Sigmoid colon (tissue), 7 donors: ENCODE measurements around the gene PAK6. TPM values are rescaled to one million over a fixed set of nuclear protein-coding genes. Genes with fewer than 3 reads are reported as not detected.

Experiments
- DNase-seq: peaks from one replicate; pipeline ENCODE4 v3.0.0-alpha.2; 2019
- H3K27ac ChIP-seq, 4 donors: fragments of 200-600 bp; sonication (generic); one replicate each; pipeline ENCODE4 v1.5.1; 2016 to 2019; ENCODE audit warnings: mild to moderate bottlenecking in 1 of 4
- H3K27me3 ChIP-seq, 3 donors: fragments of 200-600 bp; sonication (generic); one replicate each; pipeline ENCODE4 v1.5.1; 2019; ENCODE audit warnings: mild to moderate bottlenecking in 1 of 3
- H3K36me3 ChIP-seq, 4 donors: fragments of 200-600 bp; sonication (generic); one replicate each; pipeline ENCODE4 v1.5.1; 2016 to 2019
- H3K4me1 ChIP-seq, 4 donors: fragments of 200-600 bp; sonication (generic); one replicate each; pipeline ENCODE4 v1.5.1; 2017 to 2019
- H3K4me3 ChIP-seq, 4 donors: fragments of 200-600 bp; sonication (generic); one replicate each; pipeline ENCODE4 v1.5.1; 2017 to 2019; ENCODE audit warnings: mild to moderate bottlenecking in 2 of 4, moderate library complexity in 1 of 4
- H3K9me3 ChIP-seq, 4 donors: fragments of 200-600 bp in 3 of 4; sonication (generic) in 3 of 4; one replicate each; pipeline versions ENCODE4 v1.5.1 to v1.6.1; 2013 to 2019
- EP300 ChIP-seq, 4 donors: sonication (generic); formaldehyde crosslinking; IDR thresholded peaks; one replicate each; pipeline ENCODE4 v1.6.1; 2017; ENCODE audit warnings: antibody characterized with exemption in 4 of 4
- POLR2A ChIP-seq, 2 donors: fragments of 450-650 bp; IDR thresholded peaks; one replicate each; pipeline ENCODE4 v1.6.1; 2016; ENCODE audit warnings: antibody characterized with exemption in 2 of 2, mild to moderate bottlenecking in 2 of 2, moderate library complexity in 2 of 2
- POLR2AphosphoS5 ChIP-seq, 4 donors: sonication (generic); formaldehyde crosslinking; IDR thresholded peaks; one replicate each; pipeline ENCODE4 v1.6.1; 2017; ENCODE audit warnings: antibody characterized with exemption in 4 of 4
- WGBS, 2 donors: extraction: QIAGEN DNeasy Blood & Tissue Kit; methylation state at CpG; one replicate each; pipeline ENCODE4 v1.1.7; 2013; 5-methylcytosine and 5-hydroxymethylcytosine counted together
- intact Hi-C: fragments of 100-400 bp; cut with DNase I; formaldehyde crosslinking; loops from one replicate; pipeline ENCODE4 v1.15.1; 2023
- polyA plus RNA-seq, 3 donors: library from polyadenylated mRNA; stranded (reverse); fragments of 200-250 nt; gene quantifications; one replicate each; pipeline ENCODE4 v1.2.3, GENCODE V29; 2013
- total RNA-seq, 4 donors: library from RNA; depleted of rRNA; stranded (reverse); fragments of >200 nt; gene quantifications; one replicate each; pipeline ENCODE4 v1.1.0, GENCODE V29; 2016
- TF ChIP-seq, protein P1 (sequence below), 4 experiments: fragments of 450-650 bp in 3 of 4; fragments of 200-600 bp in 1 of 4; IDR thresholded peaks; one replicate each; pipeline ENCODE4 v1.5.1; 2016 to 2019; ENCODE audit warnings: antibody characterized with exemption in 4 of 4, mild to moderate bottlenecking in 3 of 4, moderate library complexity in 2 of 4
- donor health status: healthy with polysubstance abuse.
- donor health status: Bipolar disorder and iron deficiency.
- donor health status: healthy.

Gene PAK6
- total and polyA plus RNA-seq, 7 donors = 0.33 to 3.0 (median 1.4) TPM

DNA sequence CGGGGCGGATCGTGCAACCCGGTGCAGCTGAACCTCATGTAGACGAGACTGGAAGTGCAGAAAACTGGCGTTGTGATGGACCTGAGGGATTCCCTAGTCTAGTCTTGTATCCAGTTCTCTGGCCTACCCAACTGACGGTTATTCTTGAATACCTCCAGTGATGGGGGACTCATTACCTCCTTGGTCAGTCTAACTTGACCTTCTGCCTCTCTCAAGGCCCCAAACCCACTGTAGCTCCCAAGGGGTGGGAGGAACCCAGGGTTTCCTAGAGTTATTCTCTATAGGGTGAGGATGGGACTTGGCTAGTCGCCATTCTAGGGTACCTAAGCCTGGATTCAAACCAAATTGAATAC is 11.4 kb downstream of the PAK6 start:
- Histone ChIP-seq H3K36me3 (no peaks in the 10 kb centered on the region), H3K4me3 (no peak overlapping the region), H3K9me3 (no peaks in the 10 kb centered on the region), H3K27ac (no peak overlapping the region), H3K27me3 (peaks cover 0 to 27% (median 0%) of the 10 kb centered on the region in 3 donors), H3K4me1 (peaks cover 0 to 18% (median 15%) of the 10 kb centered on the region in 4 donors)
- DNase-seq = no peak
- TF ChIP-seq POLR2A (IDR thresholded peaks at IDR 0.05) = no peak
- TF ChIP-seq POLR2AphosphoS5 (IDR thresholded peaks at IDR 0.05) = no peak
- TF ChIP-seq, protein P1, sequence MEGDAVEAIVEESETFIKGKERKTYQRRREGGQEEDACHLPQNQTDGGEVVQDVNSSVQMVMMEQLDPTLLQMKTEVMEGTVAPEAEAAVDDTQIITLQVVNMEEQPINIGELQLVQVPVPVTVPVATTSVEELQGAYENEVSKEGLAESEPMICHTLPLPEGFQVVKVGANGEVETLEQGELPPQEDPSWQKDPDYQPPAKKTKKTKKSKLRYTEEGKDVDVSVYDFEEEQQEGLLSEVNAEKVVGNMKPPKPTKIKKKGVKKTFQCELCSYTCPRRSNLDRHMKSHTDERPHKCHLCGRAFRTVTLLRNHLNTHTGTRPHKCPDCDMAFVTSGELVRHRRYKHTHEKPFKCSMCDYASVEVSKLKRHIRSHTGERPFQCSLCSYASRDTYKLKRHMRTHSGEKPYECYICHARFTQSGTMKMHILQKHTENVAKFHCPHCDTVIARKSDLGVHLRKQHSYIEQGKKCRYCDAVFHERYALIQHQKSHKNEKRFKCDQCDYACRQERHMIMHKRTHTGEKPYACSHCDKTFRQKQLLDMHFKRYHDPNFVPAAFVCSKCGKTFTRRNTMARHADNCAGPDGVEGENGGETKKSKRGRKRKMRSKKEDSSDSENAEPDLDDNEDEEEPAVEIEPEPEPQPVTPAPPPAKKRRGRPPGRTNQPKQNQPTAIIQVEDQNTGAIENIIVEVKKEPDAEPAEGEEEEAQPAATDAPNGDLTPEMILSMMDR (IDR thresholded peaks at IDR 0.05) = no peak
- TF ChIP-seq EP300 (IDR thresholded peaks at IDR 0.05) = no peak
- 93 to 94% methylated on average over 8 of the region's 8 CpGs for WGBS, 2 donors
- intact Hi-C loops = no loop called here

DNA sequence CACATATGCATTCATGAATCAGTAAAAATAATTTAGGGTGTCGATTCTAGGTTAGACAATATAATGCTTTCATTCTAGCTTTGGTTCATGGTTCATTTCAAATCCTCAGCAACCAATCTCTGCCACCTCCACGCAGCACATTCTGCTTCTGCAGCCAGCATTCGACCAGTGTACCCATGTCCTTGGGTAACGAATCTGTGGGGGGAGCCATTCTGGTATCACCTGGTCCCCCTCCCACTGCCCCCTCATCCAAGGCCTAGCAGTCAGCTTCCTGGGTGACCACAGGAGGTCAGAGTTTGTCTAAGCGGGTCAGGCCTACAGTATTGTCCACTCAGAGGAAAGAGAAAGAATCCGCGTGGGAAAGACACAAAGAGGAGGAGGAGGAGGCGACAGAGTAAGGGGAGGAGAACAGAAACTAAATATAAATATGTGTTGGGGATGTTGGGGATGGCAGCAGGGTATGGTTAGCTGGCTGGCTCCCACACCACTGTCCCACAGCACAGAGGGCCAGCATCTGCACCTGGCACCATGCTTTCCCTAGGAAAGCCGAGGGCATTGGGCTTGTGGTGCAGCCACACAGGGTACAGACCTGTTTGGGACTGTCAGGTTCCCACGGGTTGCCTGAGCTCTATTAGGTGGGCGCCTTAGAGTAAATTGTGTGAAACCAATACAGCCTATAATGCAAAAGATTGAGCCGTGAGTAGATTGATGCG is 12.1 kb downstream of the PAK6 start:
- Histone ChIP-seq H3K9me3 (no peaks in the 10 kb centered on the region), H3K36me3 (no peaks in the 10 kb centered on the region), H3K27me3 (peaks cover 0 to 28% (median 0%) of the 10 kb centered on the region in 3 donors), H3K27ac (no peak overlapping the region), H3K4me1 (peaks cover 0 to 18% (median 15%) of the 10 kb centered on the region in 4 donors), H3K4me3 (no peak overlapping the region)
- intact Hi-C loops = no loop called here
- DNase-seq = no peak
- WGBS, 2 donors = 85 to 89% methylated on average over 13 of the region's 13 CpGs
- TF ChIP-seq POLR2AphosphoS5 (IDR thresholded peaks at IDR 0.05) = no peak
- no peak for TF ChIP-seq POLR2A (IDR thresholded peaks at IDR 0.05)
- no peak for TF ChIP-seq EP300 (IDR thresholded peaks at IDR 0.05)
- TF ChIP-seq, protein P1 (IDR thresholded peaks at IDR 0.05) = no peak

DNA sequence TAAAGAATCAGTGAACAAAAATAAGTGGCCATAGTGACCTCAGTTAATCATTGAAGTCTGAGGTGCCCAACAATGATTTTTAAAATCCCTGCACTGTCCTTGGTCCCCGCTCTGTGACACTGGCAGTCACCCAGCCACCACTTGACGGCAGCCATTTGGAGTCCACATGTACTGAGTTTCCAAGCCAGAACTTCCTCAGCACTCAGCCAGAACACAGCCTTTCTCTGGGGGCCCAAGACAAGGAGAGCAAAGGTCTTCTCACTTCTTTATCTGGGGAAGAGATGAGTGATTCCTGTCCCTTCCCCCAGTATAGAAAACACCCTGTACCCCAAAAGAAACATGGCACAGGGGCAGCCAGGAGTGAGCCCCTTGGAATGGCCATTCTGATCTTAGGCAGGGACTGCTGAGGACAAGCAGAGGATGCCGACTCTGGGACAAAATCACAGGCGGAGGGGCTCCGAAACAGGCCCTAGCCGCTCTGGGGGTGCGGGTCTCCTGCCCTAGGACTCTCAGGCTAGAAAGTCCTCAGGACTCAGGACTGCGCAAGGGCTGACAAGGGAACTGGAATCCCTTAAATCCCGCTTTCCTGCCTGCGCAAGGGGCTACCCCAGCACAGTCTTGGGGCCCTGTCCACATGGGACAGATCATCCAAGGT is 12.8 kb downstream of the PAK6 start:
- H3K9me3 ChIP-seq = no peaks in the 10 kb centered on the region
- H3K4me3 ChIP-seq = no peak overlapping the region
- peaks cover 0 to 18% (median 15%) of the 10 kb centered on the region in 4 donors for H3K4me1 ChIP-seq
- WGBS, 2 donors = 91 to 94% methylated on average over 10 of the region's 10 CpGs
- H3K36me3 ChIP-seq = no peaks in the 10 kb centered on the region
- no peak overlapping the region for H3K27ac ChIP-seq
- peaks cover 0 to 29% (median 0%) of the 10 kb centered on the region in 3 donors for H3K27me3 ChIP-seq
- no peak for DNase-seq
- intact Hi-C loops = no loop called here
- TF ChIP-seq POLR2AphosphoS5 (IDR thresholded peaks at IDR 0.05) (no peak), EP300 (IDR thresholded peaks at IDR 0.05) (no peak), POLR2A (IDR thresholded peaks at IDR 0.05) (no peak)
- TF ChIP-seq, protein P1 (IDR thresholded peaks at IDR 0.05) = no peak

DNA sequence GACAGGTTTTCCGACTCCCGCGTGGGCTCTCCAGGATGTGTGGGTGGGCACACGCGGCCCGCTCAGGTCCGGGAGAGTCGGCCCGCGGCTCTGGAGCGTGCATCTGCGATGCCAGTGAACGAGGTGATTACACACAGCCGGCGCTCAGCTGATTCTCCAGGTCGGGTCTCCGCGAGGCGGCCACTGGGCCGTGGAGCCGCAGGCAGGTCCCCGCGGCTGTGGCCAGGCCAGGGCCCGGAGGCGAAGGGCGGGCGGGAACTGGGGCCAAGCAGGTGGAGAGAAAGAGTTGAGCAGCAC is 13.2 kb downstream of the PAK6 start:
- peaks cover 0 to 18% (median 15%) of the 10 kb centered on the region in 4 donors for H3K4me1 ChIP-seq
- 27 to 51% methylated on average over 27 of the region's 27 CpGs for WGBS, 2 donors
- intact Hi-C loops = no loop called here
- no peaks in the 10 kb centered on the region for H3K9me3 ChIP-seq
- H3K27ac ChIP-seq = no peak overlapping the region
- H3K4me3 ChIP-seq = peak overlapping the region in 3 of 4 donors; percentile 48 to 58 (median 57)
- H3K36me3 ChIP-seq = no peaks in the 10 kb centered on the region
- H3K27me3 ChIP-seq = peaks cover 0 to 33% (median 0%) of the 10 kb centered on the region in 3 donors
- TF ChIP-seq EP300 (IDR thresholded peaks at IDR 0.05) = no peak
- TF ChIP-seq, protein P1 (IDR thresholded peaks at IDR 0.05) = no peak
- no peak for DNase-seq
